ENCODE data around the gene TEKTIP1. TPM values are rescaled to one million over a fixed set of nuclear protein-coding genes. Genes with fewer than 3 reads are reported as not detected.
"Not testable (repeated sequence)": the region's sequence is repeated elsewhere in the genome, so short reads cannot be mapped to it uniquely, and the experiment has no call there.

Gene TEKTIP1
- polyA plus RNA-seq, 1 experiment, result not detected

- peak; percentile 87 for DNase-seq (ENCODE audit: low read depth)
- CTCF ChIA-PET, result interaction anchor here (0.8 kb wide), 1 partner anchor 212 kb away, joined by 3 read pairs; no protein-coding TSS in a partner anchor
- Histone ChIP-seq H3K27me3 (ENCODE audit: control insufficient read depth, insufficient read depth, low read length) (no peaks in the 10 kb centered on the region), H3K36me3 (ENCODE audit: control insufficient read depth, insufficient read depth, low read length) (peaks cover 8% of the 10 kb centered on the region), H3K4me3 (ENCODE audit: low read depth, low read length) (peak within 1 kb of the TSS; percentile 97)
- TF ChIP-seq CTCF (IDR thresholded peaks at IDR 0.05; ENCODE audit: insufficient read depth, low read depth, low read length), result peak; percentile 22; the same call in 1 of the 2 replicates
- POLR2A ChIA-PET, result no interaction called here
These were observed 33.2 kb upstream of the TEKTIP1 start, which contains the start of gene FZR1 for GRCh38 chr19:3505598-3506383. Gene FZR1 (plus strand): TSS chr19:3506311. CDS start chr19:3522990, 16,679 bp downstream.

- TF ChIP-seq CTCF (IDR thresholded peaks at IDR 0.05; ENCODE audit: insufficient read depth, low read depth, low read length), result no peak
- Histone ChIP-seq H3K4me3 (ENCODE audit: low read depth, low read length) (peak overlapping the region; percentile 97), H3K27me3 (ENCODE audit: control insufficient read depth, insufficient read depth, low read length) (no peaks in the 10 kb centered on the region), H3K36me3 (ENCODE audit: control insufficient read depth, insufficient read depth, low read length) (peaks cover 9% of the 10 kb centered on the region)
- no peak for DNase-seq (ENCODE audit: low read depth)
- POLR2A ChIA-PET, result no interaction called here
- CTCF ChIA-PET, result interaction anchor here (0.8 kb wide), 1 partner anchor 211 kb away, joined by 3 read pairs; no protein-coding TSS in a partner anchor
These were observed 32.3 kb upstream of the TEKTIP1 start for GRCh38 chr19:3506384-3507340.

- POLR2A ChIA-PET, result no interaction called here
- TF ChIP-seq CTCF (IDR thresholded peaks at IDR 0.05; ENCODE audit: insufficient read depth, low read depth, low read length), result no peak
- CTCF ChIA-PET, result no interaction called here
- Histone ChIP-seq H3K4me3 (ENCODE audit: low read depth, low read length) (peak overlapping the region; percentile 97), H3K36me3 (ENCODE audit: control insufficient read depth, insufficient read depth, low read length) (peaks cover 11% of the 10 kb centered on the region), H3K27me3 (ENCODE audit: control insufficient read depth, insufficient read depth, low read length) (no peaks in the 10 kb centered on the region)
- DNase-seq (ENCODE audit: low read depth), result no peak
These were observed 31.4 kb upstream of the TEKTIP1 start for GRCh38 chr19:3507371-3508120.

- CTCF ChIA-PET, result not testable (repeated sequence)
These were observed 30.8 kb upstream of the TEKTIP1 start for GRCh38 chr19:3508121-3508661.

GRCh38 chr19:3508771-3509535 lies 30.0 kb upstream of the TEKTIP1 start:
- no peak for DNase-seq (ENCODE audit: low read depth)
- peaks cover 14% of the 10 kb centered on the region for H3K36me3 ChIP-seq (ENCODE audit: control insufficient read depth, insufficient read depth, low read length)
- CTCF ChIA-PET, result no interaction called here
- H3K4me3 ChIP-seq (ENCODE audit: low read depth, low read length), result no peak overlapping the region
- POLR2A ChIA-PET, result no interaction called here
- no peak for TF ChIP-seq CTCF (IDR thresholded peaks at IDR 0.05; ENCODE audit: insufficient read depth, low read depth, low read length)
- H3K27me3 ChIP-seq (ENCODE audit: control insufficient read depth, insufficient read depth, low read length), result no peaks in the 10 kb centered on the region

More at GRCh38 chr19:3508121-3508661, 30.8 kb upstream of the TEKTIP1 start:
- DNase-seq (ENCODE audit: low read depth); POLR2A ChIA-PET; H3K27me3 ChIP-seq (ENCODE audit: control insufficient read depth, insufficient read depth, low read length): not testable (repeated sequence)
- Histone ChIP-seq H3K4me3 (ENCODE audit: low read depth, low read length) (peak overlapping the region; percentile 97; the same call in 1 of the 2 replicates), H3K36me3 (ENCODE audit: control insufficient read depth, insufficient read depth, low read length) (peaks cover 11% of the 10 kb centered on the region)
